ENCODE results near the gene FBH1. TPM values are rescaled to one million over a fixed set of nuclear protein-coding genes. Genes with fewer than 3 reads are reported as not detected.

FBH1 gene
- total and polyA plus RNA-seq, 9 of the 15 experiments (the other 6 are each of a cell fraction or from before 2014, with no cell fraction given) = 13.4 to 108 (median 77.8) TPM

- ATAC-seq (no peak), DNase-seq (ENCODE audit: extremely low read depth in 1 of 4, low spot score in 3 of 4) (no peak), FAIRE-seq (peak; percentile 6)
- in situ Hi-C loops (cut with MboI) = no loop called here
- Histone ChIP-seq H3K9me3 (replicated peaks; ENCODE audit: control insufficient read depth, insufficient read depth, low read depth, low read length) (no peaks in the 10 kb centered on the region), H4K20me1 (replicated peaks; ENCODE audit: control insufficient read depth, insufficient read depth, low read length) (no peaks in the 10 kb centered on the region; the same call in 1 of the 2 replicates), H2AFZ (ENCODE audit: low read depth, low read length) (no peak overlapping the region), H3K27me3 (ENCODE audit: control insufficient read depth in 2 of 2, insufficient read depth in 2 of 2, low read length in 2 of 2) (no peaks in the 10 kb centered on the region), H3K9me1 (ENCODE audit: control insufficient read depth, insufficient read depth, low read length) (no peaks in the 10 kb centered on the region), H3K4me2 (ENCODE audit: insufficient read depth, low read length) (no peak overlapping the region), H3K4me1 (replicated peaks in 1 of 2; ENCODE audit: control insufficient read depth in 2 of 2, insufficient read depth in 2 of 2, low read length in 2 of 2) (peaks cover 30 to 33% of the 10 kb centered on the region in 2 experiments), H3K27ac (ENCODE audit: extremely low read depth, low read depth, low read length) (no peak overlapping the region), H3K9ac (ENCODE audit: insufficient read depth in 1 of 2, low read depth in 2 of 2, low read length in 2 of 2) (no peak overlapping the region), H3K79me2 (ENCODE audit: control insufficient read depth, insufficient read depth, low read length) (peaks cover 70% of the 10 kb centered on the region), H3K4me3 (no peak overlapping the region), H3K36me3 (ENCODE audit: control insufficient read depth, insufficient read depth, low read length) (no peaks in the 10 kb centered on the region)
- 42% methylated on average over 4 of the region's 4 CpGs for WGBS (ENCODE audit: insufficient coverage, low coverage, missing lambda C conversion rate)
- intact Hi-C loops (cut with micrococcal nuclease) = no loop called here
- BruUV-seq (replicated peaks) = no TSS peak
- ChIA-PET POLR2A (no interaction called here), CTCF (ENCODE audit: low intra/inter-chr PET ratio) (no interaction called here)
- TF ChIP-seq HDAC6 (IDR thresholded peaks at IDR 0.05; ENCODE audit: low read depth, low read length) (no peak), BHLHE40 (IDR thresholded peaks at IDR 0.05; ENCODE audit: low read length) (no peak), TEAD4 (IDR thresholded peaks at IDR 0.05; ENCODE audit: low read length) (no peak), TEAD4 (CRISPR knock-in tag; IDR thresholded peaks at IDR 0.05; ENCODE audit: borderline replicate concordance) (no peak), ZNF785 (CRISPR knock-in tag; IDR thresholded peaks at IDR 0.05) (no peak), MYBL2 (IDR thresholded peaks at IDR 0.05; ENCODE audit: low read depth) (no peak), MYBL2 (CRISPR knock-in tag; IDR thresholded peaks at IDR 0.05; ENCODE audit: borderline replicate concordance) (no peak), JUND (IDR thresholded peaks at IDR 0.05; ENCODE audit: borderline replicate concordance, low read depth, low read length) (no peak), JUND (tag; IDR thresholded peaks at IDR 0.05; ENCODE audit: borderline replicate concordance, low read depth, low read length) (no peak), ATF7 (IDR thresholded peaks at IDR 0.05) (no peak), FOXM1 (IDR thresholded peaks at IDR 0.05; ENCODE audit: low read depth) (no peak), FOXM1 (CRISPR knock-in tag; IDR thresholded peaks at IDR 0.05; ENCODE audit: low read depth) (no peak), SIN3A (IDR thresholded peaks at IDR 0.05; ENCODE audit: borderline replicate concordance in 2 of 2, control insufficient read depth in 1 of 2, low read depth in 2 of 2, low read length in 2 of 2) (no peak)
- TF ChIP-seq, protein P1, sequence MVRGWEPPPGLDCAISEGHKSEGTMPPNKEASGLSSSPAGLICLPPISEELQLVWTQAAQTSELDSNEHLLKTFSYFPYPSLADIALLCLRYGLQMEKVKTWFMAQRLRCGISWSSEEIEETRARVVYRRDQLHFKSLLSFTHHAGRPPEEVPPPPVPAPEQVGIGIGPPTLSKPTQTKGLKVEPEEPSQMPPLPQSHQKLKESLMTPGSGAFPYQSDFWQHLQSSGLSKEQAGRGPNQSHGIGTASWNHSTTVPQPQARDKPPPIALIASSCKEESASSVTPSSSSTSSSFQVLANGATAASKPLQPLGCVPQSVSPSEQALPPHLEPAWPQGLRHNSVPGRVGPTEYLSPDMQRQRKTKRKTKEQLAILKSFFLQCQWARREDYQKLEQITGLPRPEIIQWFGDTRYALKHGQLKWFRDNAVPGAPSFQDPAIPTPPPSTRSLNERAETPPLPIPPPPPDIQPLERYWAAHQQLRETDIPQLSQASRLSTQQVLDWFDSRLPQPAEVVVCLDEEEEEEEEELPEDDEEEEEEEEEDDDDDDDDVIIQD (CRISPR knock-in tag; IDR thresholded peaks at IDR 0.05) = no peak
Measured at GRCh38 chr10:5973069-5973468, 83.0 kb downstream of the FBH1 start.

Data from K562 (cell line).